Hepatocyte (in vitro differentiated cells): Measurements from ENCODE around the gene NCKAP5L.

Source experiments
- CTCF ChIP-seq: fragments of 200-600 bp; sonication (generic); IDR thresholded peaks from 2 replicates; pipeline ENCODE4 v1.5.1; 2016; ENCODE audit warnings: antibody characterized with exemption, mild to moderate bottlenecking; ENCODE audit not compliant: poor library complexity
- EZH2 ChIP-seq: fragments of 200-600 bp; sonication (generic); IDR thresholded peaks from 2 replicates; pipeline ENCODE4 v1.6.1; 2016; ENCODE audit warnings: antibody characterized with exemption, mild to moderate bottlenecking, borderline replicate concordance
- EZH2phosphoT487 ChIP-seq: fragments of 200-600 bp; sonication (generic); IDR thresholded peaks from one replicate; pipeline ENCODE4 v1.6.1; 2018; ENCODE audit warnings: antibody characterized with exemption, mild to moderate bottlenecking, low read depth, moderate library complexity; ENCODE audit not compliant: unreplicated experiment, severe bottlenecking

- no peak for TF ChIP-seq CTCF
- no peak for TF ChIP-seq EZH2
- TF ChIP-seq EZH2phosphoT487, result no peak
Measured at GRCh38 chr12:49827051-49827400, 1.2 kb downstream of the NCKAP5L start.
